A673 (cell line): ENCODE data around the gene STX8. TPM values are rescaled to one million over a fixed set of nuclear protein-coding genes. Genes with fewer than 3 reads are reported as not detected.

ENCODE experiments used
- BruUV-seq: library from RNA; stranded (reverse); fragments of 400-500 nt; replicated peaks from 2 replicates; lab custom pipeline; 2021; lab: Mats Ljungman, UMichigan
- CTCF ChIA-PET: fragments of 300-600 bp; sonication (Branson Sonifier 250); formaldehyde crosslinking; loops from one replicate; lab custom pipeline; 2022; ENCODE audit warnings: antibody characterized with exemption; lab: Charles Lee
- POLR2A ChIA-PET: fragments of 300-600 bp; sonication (Branson Sonifier 250); formaldehyde crosslinking; loops from one replicate; lab custom pipeline; 2022; ENCODE audit warnings: antibody characterized with exemption; ENCODE audit not compliant: low non-redundant PET; lab: Charles Lee
- DNase-seq: peaks from one replicate; pipeline ENCODE4 v3.0.0-alpha.2; 2015; ENCODE audit warnings: low spot score
- H3K27ac ChIP-seq: fragments of 200-600 bp; sonication (generic); 2 replicates; pipeline ENCODE4 v1.5.1; 2016; ENCODE audit warnings: mixed run types, low read depth, mild to moderate bottlenecking, mixed read lengths, antibody characterized with exemption, low read length; ENCODE audit not compliant: poor library complexity, severe bottlenecking
- H3K27me3 ChIP-seq: fragments of 200-600 bp; sonication (generic); replicated peaks from 2 replicates; pipeline ENCODE4 v1.6.1; 2017; ENCODE audit warnings: mixed run types, low read depth, mild to moderate bottlenecking, mixed read lengths, antibody characterized with exemption, low read length; ENCODE audit not compliant: insufficient read depth, poor library complexity
- H3K36me3 ChIP-seq: fragments of 200-600 bp; sonication (generic); 2 replicates; pipeline ENCODE4 v1.6.1; 2016; ENCODE audit warnings: mixed run types, mild to moderate bottlenecking, mixed read lengths, antibody characterized with exemption, low read length; ENCODE audit not compliant: insufficient read depth, poor library complexity, severe bottlenecking
- H3K4me1 ChIP-seq: fragments of 200-600 bp; sonication (generic); 2 replicates; pipeline ENCODE4 v1.6.1; 2017; ENCODE audit warnings: mixed run types, mild to moderate bottlenecking, mixed read lengths, antibody characterized with exemption, low read length; ENCODE audit not compliant: insufficient read depth, poor library complexity, severe bottlenecking
- H3K4me3 ChIP-seq: fragments of 200-600 bp; sonication (generic); 2 replicates; pipeline ENCODE4 v1.5.1; 2016; ENCODE audit warnings: low read depth, mixed run types, mild to moderate bottlenecking, mixed read lengths, low read length; ENCODE audit not compliant: poor library complexity, severe bottlenecking
- H3K9me3 ChIP-seq: fragments of 200-600 bp; sonication (generic); 2 replicates; pipeline ENCODE4 v1.6.1; 2016; ENCODE audit warnings: mixed run types, low read depth, mild to moderate bottlenecking, mixed read lengths, antibody characterized with exemption, low read length; ENCODE audit not compliant: poor library complexity, severe bottlenecking
- CTCF ChIP-seq: fragments of 300-800, 200-600 bp; sonication (generic); conservative IDR thresholded peaks from 2 replicates; pipeline ENCODE4 v1.5.1; 2017; ENCODE audit warnings: low read depth, mild to moderate bottlenecking, antibody characterized with exemption, low read length, moderate library complexity, mixed read lengths
- EZH2 ChIP-seq: fragments of 200-600 bp; sonication (generic); IDR thresholded peaks from 2 replicates; pipeline ENCODE4 v1.6.1; 2017; ENCODE audit warnings: borderline replicate concordance, low read depth, mild to moderate bottlenecking, mixed read lengths, antibody characterized with exemption, low read length; ENCODE audit not compliant: poor library complexity, severe bottlenecking
- intact Hi-C: fragments of 100-400 bp; cut with micrococcal nuclease; formaldehyde crosslinking; loops from one replicate; pipeline ENCODE4 v1.10.0; 2022; ENCODE audit not compliant: unreplicated experiment
- total RNA-seq: library from RNA; stranded (reverse); gene quantifications from 2 replicates; pipeline ENCODE4 v1.2.3, GENCODE V29; 2021

Gene STX8
- total RNA-seq, 1 experiment from 2014 or later = 51.4 TPM

DNA sequence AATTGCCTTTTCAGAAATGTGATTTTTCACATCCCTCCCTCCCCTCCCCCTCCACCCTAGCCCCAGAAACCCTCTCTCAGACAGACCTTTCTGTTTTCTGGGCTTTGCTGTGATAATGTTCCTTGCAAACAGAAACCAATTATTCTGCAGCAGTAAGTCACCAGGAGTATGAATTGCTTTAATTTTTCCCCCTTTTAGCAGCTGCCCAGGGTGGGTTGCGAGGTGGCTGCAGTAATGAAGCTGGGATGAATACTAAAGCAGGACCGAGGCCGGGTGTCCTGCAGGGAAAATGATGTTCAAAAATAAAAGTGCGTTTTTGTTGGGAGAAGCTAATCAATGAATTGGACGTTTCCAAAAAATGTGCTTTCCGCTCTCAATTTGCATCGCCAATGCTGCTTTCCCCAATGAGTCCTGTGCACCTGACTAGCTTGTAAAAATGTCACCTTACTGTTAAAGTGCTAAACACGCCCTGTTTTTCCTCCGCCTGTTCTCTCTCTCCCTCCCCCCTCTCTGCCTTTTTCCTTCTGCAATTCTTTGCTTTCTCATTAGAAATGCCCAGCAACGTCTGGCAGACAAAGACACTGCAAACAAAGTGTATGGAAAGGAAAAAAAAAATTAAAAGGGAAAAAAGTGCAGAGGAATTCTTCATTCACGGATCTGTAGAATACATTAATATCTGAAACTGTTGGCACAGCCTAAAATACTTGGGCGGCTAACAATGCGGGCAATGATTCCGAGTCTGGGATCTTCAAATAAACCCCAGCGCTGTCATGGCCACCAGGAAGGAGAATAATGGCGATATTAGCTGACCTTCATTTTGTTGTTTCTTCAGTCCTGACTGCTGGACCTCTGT lies 244.1 kb downstream of the STX8 start:
- no peak for DNase-seq
- Histone ChIP-seq H3K27ac (no peak overlapping the region), H3K4me3 (no peak overlapping the region), H3K36me3 (no peaks in the 10 kb centered on the region), H3K4me1 (no peaks in the 10 kb centered on the region), H3K27me3 (no peaks in the 10 kb centered on the region), H3K9me3 (peaks cover 11% of the 10 kb centered on the region)
- CTCF ChIA-PET = interaction anchor here (0.6 kb wide), 1 partner anchor 11 kb away, joined by 6 read pairs; no protein-coding TSS in a partner anchor
- POLR2A ChIA-PET = no interaction called here
- no TSS peak for BruUV-seq
- TF ChIP-seq EZH2 = no peak
- intact Hi-C loops = no loop called here

- Histone ChIP-seq H3K27ac (no peak overlapping the region), H3K27me3 (no peaks in the 10 kb centered on the region), H3K4me3 (no peak overlapping the region), H3K4me1 (no peaks in the 10 kb centered on the region), H3K36me3 (no peaks in the 10 kb centered on the region), H3K9me3 (peaks cover 11% of the 10 kb centered on the region)
- ChIA-PET CTCF (interaction anchor here (0.6 kb wide), 1 partner anchor 10 kb away, joined by 6 read pairs; no protein-coding TSS in a partner anchor), POLR2A (no interaction called here)
- intact Hi-C loops = no loop called here
- no TSS peak for BruUV-seq
- no peak for TF ChIP-seq CTCF
- TF ChIP-seq EZH2 = no peak
- no peak for DNase-seq
These were observed 244.9 kb downstream of the STX8 start for GRCh38 chr17:9330611-9331271.

DNA sequence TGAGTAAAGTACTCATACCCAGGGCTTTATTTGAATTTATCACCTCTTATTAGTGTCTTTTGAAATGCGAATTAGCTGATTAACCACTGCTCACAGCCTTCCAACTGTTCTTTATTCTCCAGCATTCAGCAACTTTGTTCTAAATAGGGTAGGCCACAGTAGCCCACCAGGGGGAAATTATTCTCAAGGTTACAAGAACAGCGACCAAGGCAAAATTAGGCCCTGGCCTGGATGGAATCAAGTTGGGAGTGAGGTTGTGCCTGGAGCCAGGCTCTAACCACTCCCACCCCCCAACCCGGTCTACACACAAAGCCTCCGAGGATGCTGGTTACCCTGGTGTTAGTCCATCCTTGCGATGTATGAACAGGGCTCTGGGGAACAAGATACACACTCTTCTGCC lies 245.5 kb downstream of the STX8 start:
- no peak for TF ChIP-seq CTCF
- TF ChIP-seq EZH2 = no peak
- Histone ChIP-seq H3K9me3 (peaks cover 9% of the 10 kb centered on the region), H3K4me3 (no peak overlapping the region), H3K27ac (no peak overlapping the region), H3K4me1 (no peaks in the 10 kb centered on the region), H3K36me3 (no peaks in the 10 kb centered on the region), H3K27me3 (no peaks in the 10 kb centered on the region)
- BruUV-seq = no TSS peak
- CTCF ChIA-PET = no interaction called here
- DNase-seq = no peak
- POLR2A ChIA-PET = no interaction called here
- intact Hi-C loops = no loop called here
